ENCODE results near the gene SLX9. TPM values are rescaled to one million over a fixed set of nuclear protein-coding genes. Genes with fewer than 3 reads are reported as not detected.

The SLX9 gene
- total RNA-seq, 3 donors from 2014 or later, result 15.8 to 17.7 (median 17.0) TPM

- H3K36me3 ChIP-seq, result no peaks in the 10 kb centered on the region
- H3K9me3 ChIP-seq, result no peaks in the 10 kb centered on the region
- TF ChIP-seq CTCF (IDR thresholded peaks at IDR 0.05), result no peak
- no peak for TF ChIP-seq POLR2A (IDR thresholded peaks at IDR 0.05)
- no peak for TF ChIP-seq POLR2AphosphoS5 (IDR thresholded peaks at IDR 0.05)
- H3K4me3 ChIP-seq, result no peak overlapping the region
- no peak for DNase-seq (ENCODE audit: low spot score in 2 of 2)
- peaks cover 15 to 16% of the 10 kb centered on the region in 2 donors for H3K4me1 ChIP-seq
- intact Hi-C loops (cut with DNase I; ENCODE audit: low total_unique reads), result no loop called here
- peak overlapping the region in 1 of 2 donors; percentile 63 for H3K27ac ChIP-seq
- H3K27me3 ChIP-seq, result no peaks in the 10 kb centered on the region
Observed at GRCh38 chr21:44970766-44971671, 31.2 kb downstream of the SLX9 start.

- no peak for DNase-seq (ENCODE audit: low spot score in 2 of 2)
Observed at GRCh38 chr21:44971672-44971995, 31.8 kb downstream of the SLX9 start.

GRCh38 chr21:44972301-44972814 lies 32.5 kb downstream of the SLX9 start:
- Histone ChIP-seq H3K4me1 (peaks cover 2% of the 10 kb centered on the region in 2 donors), H3K4me3 (no peak overlapping the region), H3K27ac (no peak overlapping the region), H3K36me3 (no peaks in the 10 kb centered on the region), H3K9me3 (no peaks in the 10 kb centered on the region), H3K27me3 (no peaks in the 10 kb centered on the region)
- no peak for DNase-seq (ENCODE audit: low spot score in 2 of 2)
- TF ChIP-seq POLR2A (IDR thresholded peaks at IDR 0.05) (no peak), CTCF (IDR thresholded peaks at IDR 0.05) (no peak)
- intact Hi-C loops (cut with DNase I; ENCODE audit: low total_unique reads), result no loop called here

More at GRCh38 chr21:44971672-44971995, 31.8 kb downstream of the SLX9 start:
- Histone ChIP-seq H3K27ac (no peak overlapping the region), H3K4me1 (peaks cover 9 to 10% of the 10 kb centered on the region in 2 donors), H3K27me3 (no peaks in the 10 kb centered on the region), H3K4me3 (no peak overlapping the region), H3K36me3 (no peaks in the 10 kb centered on the region), H3K9me3 (no peaks in the 10 kb centered on the region)
- intact Hi-C loops (cut with DNase I; ENCODE audit: low total_unique reads), result no loop called here
- TF ChIP-seq CTCF (IDR thresholded peaks at IDR 0.05), result no peak
- no peak for TF ChIP-seq POLR2AphosphoS5 (IDR thresholded peaks at IDR 0.05)
- TF ChIP-seq POLR2A (IDR thresholded peaks at IDR 0.05), result no peak

- no peak overlapping the region for H3K4me3 ChIP-seq
- no peak for DNase-seq (ENCODE audit: low spot score in 2 of 2)
- H3K36me3 ChIP-seq, result no peaks in the 10 kb centered on the region
- intact Hi-C loops (cut with DNase I; ENCODE audit: low total_unique reads), result no loop called here
- H3K27me3 ChIP-seq, result no peaks in the 10 kb centered on the region
- no peaks in the 10 kb centered on the region for H3K9me3 ChIP-seq
- no peak overlapping the region for H3K27ac ChIP-seq
- no peaks in the 10 kb centered on the region for H3K4me1 ChIP-seq
- TF ChIP-seq CTCF (IDR thresholded peaks at IDR 0.05) (no peak), POLR2AphosphoS5 (IDR thresholded peaks at IDR 0.05) (no peak), POLR2A (IDR thresholded peaks at IDR 0.05) (no peak)
Observed at GRCh38 chr21:44972821-44973220, 33.0 kb downstream of the SLX9 start.

- Histone ChIP-seq H3K4me3 (no peak overlapping the region), H3K27me3 (no peaks in the 10 kb centered on the region), H3K36me3 (no peaks in the 10 kb centered on the region), H3K27ac (no peak overlapping the region), H3K4me1 (no peaks in the 10 kb centered on the region), H3K9me3 (no peaks in the 10 kb centered on the region)
- intact Hi-C loops (cut with DNase I; ENCODE audit: low total_unique reads), result no loop called here
- TF ChIP-seq POLR2AphosphoS5 (IDR thresholded peaks at IDR 0.05), result no peak
- TF ChIP-seq CTCF (IDR thresholded peaks at IDR 0.05), result no peak
- no peak for TF ChIP-seq POLR2A (IDR thresholded peaks at IDR 0.05)
- DNase-seq (ENCODE audit: low spot score in 2 of 2), result no peak
Observed at GRCh38 chr21:44973598-44973997, 33.8 kb downstream of the SLX9 start.

All from breast epithelium (tissue), 4 donors.